ENCODE measurements around the gene C1QTNF3. TPM values are rescaled to one million over a fixed set of nuclear protein-coding genes. Genes with fewer than 3 reads are reported as not detected.

Gene C1QTNF3
- total and polyA plus RNA-seq, 2 of the 8 experiments (the other 6 are each of a cell fraction or from before 2014, with no cell fraction given) = 1.0 to 1.2 TPM

- Histone ChIP-seq H4K20me1 (replicated peaks in 1 of 2; ENCODE audit: control insufficient read depth in 1 of 2, insufficient read depth in 2 of 2, low read length in 2 of 2) (no peaks in the 10 kb centered on the region), H4K91ac (replicated peaks; ENCODE audit: insufficient read length, low read length) (no peak overlapping the region), H3K27me3 (replicated peaks in 1 of 4; ENCODE audit: control insufficient read depth in 3 of 4, extremely low read depth in 1 of 4, insufficient read depth in 3 of 4, low read length in 3 of 4) (no peaks in the 10 kb centered on the region), H3K14ac (ENCODE audit: insufficient read length) (no peak overlapping the region), H2BK12ac (ENCODE audit: low read depth, low read length) (no peak overlapping the region), H4K5ac (ENCODE audit: insufficient read length, low read depth, low read length) (no peak overlapping the region), H2AFZ (ENCODE audit: low read length) (no peak overlapping the region), H3K4ac (replicated peaks; ENCODE audit: insufficient read length, low read depth, low read length) (no peak overlapping the region), H3K79me1 (ENCODE audit: low read depth, low read length) (no peaks in the 10 kb centered on the region), H3K4me2 (ENCODE audit: insufficient read depth in 1 of 2, low read depth in 2 of 2, low read length in 2 of 2) (no peak overlapping the region), H4K8ac (ENCODE audit: extremely low read depth, insufficient read depth, low read length) (no peak overlapping the region), H3K4me1 (replicated peaks in 1 of 4; ENCODE audit: control insufficient read depth in 3 of 4, insufficient read depth in 4 of 4, low read length in 3 of 4) (no peaks in the 10 kb centered on the region; a peak in 1 of 7 replicates), H2BK120ac (replicated peaks; ENCODE audit: low read depth, low read length) (no peak overlapping the region), H3K56ac (replicated peaks; ENCODE audit: insufficient read length, low read depth, low read length) (no peak overlapping the region), H3K4me3 (ENCODE audit: extremely low read depth in 1 of 4, insufficient read depth in 2 of 4, low read depth in 3 of 4, low read length in 4 of 4) (no peak overlapping the region), H3K9ac (replicated peaks in 1 of 4; ENCODE audit: extremely low read depth in 1 of 4, low read depth in 3 of 4, low read length in 3 of 4) (no peak overlapping the region), H3K36me3 (ENCODE audit: control insufficient read depth in 2 of 4, insufficient read depth in 4 of 4, low read length in 3 of 4) (no peaks in the 10 kb centered on the region; a peak in 1 of 8 replicates), H3K9me3 (ENCODE audit: insufficient read depth in 2 of 2, low read depth in 1 of 2, low read length in 1 of 2) (no peaks in the 10 kb centered on the region), H2BK15ac (ENCODE audit: low read length) (no peak overlapping the region), H3K27ac (ENCODE audit: low read depth, low read length) (no peak overlapping the region), H3K18ac (ENCODE audit: extremely low read depth, low read length) (no peak overlapping the region), H2BK20ac (ENCODE audit: low read length) (no peak overlapping the region), H3K23ac (ENCODE audit: insufficient read length) (no peak overlapping the region), H2BK5ac (ENCODE audit: low read depth, low read length) (no peak overlapping the region), H2AK5ac (ENCODE audit: low read depth, low read length) (no peak overlapping the region), H3K79me2 (ENCODE audit: control insufficient read depth in 1 of 2, insufficient read depth in 2 of 2, low read length in 2 of 2) (no peaks in the 10 kb centered on the region), H3K23me2 (ENCODE audit: low read depth, low read length) (no peaks in the 10 kb centered on the region; the same call in 1 of the 2 replicates)
- no peak for DNase-seq (ENCODE audit: low read depth in 1 of 2, low spot score in 2 of 2)
- whole genome bisulfite sequencing, 2 experiments (ENCODE audit: extremely low coverage in 1 of 2, insufficient coverage in 1 of 2, insufficient read length in 1 of 2, insufficient replicate concordance in 2 of 2, low coverage in 1 of 2, low lambda C conversion rate in 2 of 2, missing lambda C conversion rate in 1 of 2) = 71% methylated on average over 4 of the region's 4 CpGs; no CpG with 5 or more reads in 1 of the 2 experiments
- CTCF ChIA-PET (ENCODE audit: partially characterized antibody) = interaction anchor here (0.6 to 2.2 kb wide), 2 partner anchors 51 to 887 kb away, joined by 5 to 10 read pairs; no protein-coding TSS in a partner anchor
- no peak for FAIRE-seq
- POLR2A ChIA-PET (ENCODE audit: partially characterized antibody) = no interaction called here
- TF ChIP-seq ATF3 (IDR thresholded peaks at IDR 0.05; ENCODE audit: insufficient read depth, low read depth, low read length) (no peak), RFX5 (IDR thresholded peaks at IDR 0.05; ENCODE audit: borderline replicate concordance, low read depth, low read length) (no peak), TAF1 (IDR thresholded peaks at IDR 0.05; ENCODE audit: low read depth, low read length) (no peak), USF2 (IDR thresholded peaks at IDR 0.05; ENCODE audit: low read length) (no peak), KDM5A (IDR thresholded peaks at IDR 0.05; ENCODE audit: low read length) (no peak), SUZ12 (IDR thresholded peaks at IDR 0.05; ENCODE audit: low read length) (no peak), MAFK (IDR thresholded peaks at IDR 0.05; ENCODE audit: low read depth, low read length) (no peak), SP1 (IDR thresholded peaks at IDR 0.05; ENCODE audit: low read depth, low read length) (no peak), SAP30 (IDR thresholded peaks at IDR 0.05; ENCODE audit: insufficient read depth, insufficient replicate concordance, low read length) (no peak), CBX5 (IDR thresholded peaks at IDR 0.05; ENCODE audit: low read depth, low read length) (no peak)
- TF ChIP-seq, protein P1, sequence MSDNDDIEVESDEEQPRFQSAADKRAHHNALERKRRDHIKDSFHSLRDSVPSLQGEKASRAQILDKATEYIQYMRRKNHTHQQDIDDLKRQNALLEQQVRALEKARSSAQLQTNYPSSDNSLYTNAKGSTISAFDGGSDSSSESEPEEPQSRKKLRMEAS (IDR thresholded peaks at IDR 0.05) = no peak
- TF ChIP-seq, protein P2, sequence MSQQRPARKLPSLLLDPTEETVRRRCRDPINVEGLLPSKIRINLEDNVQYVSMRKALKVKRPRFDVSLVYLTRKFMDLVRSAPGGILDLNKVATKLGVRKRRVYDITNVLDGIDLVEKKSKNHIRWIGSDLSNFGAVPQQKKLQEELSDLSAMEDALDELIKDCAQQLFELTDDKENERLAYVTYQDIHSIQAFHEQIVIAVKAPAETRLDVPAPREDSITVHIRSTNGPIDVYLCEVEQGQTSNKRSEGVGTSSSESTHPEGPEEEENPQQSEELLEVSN (IDR thresholded peaks at IDR 0.05) = no peak
Observed at GRCh38 chr5:34047143-34047542, 4.1 kb upstream of the C1QTNF3 start.
